ENCODE data around the gene MYO9B.

The MYO9B gene

GRCh38 chr19:17058236-17058635 is 17.3 kb upstream of the MYO9B start:
- in situ Hi-C loops (cut with MboI; ENCODE audit: low sequenced_read_pairs): no loop called here

DNA sequence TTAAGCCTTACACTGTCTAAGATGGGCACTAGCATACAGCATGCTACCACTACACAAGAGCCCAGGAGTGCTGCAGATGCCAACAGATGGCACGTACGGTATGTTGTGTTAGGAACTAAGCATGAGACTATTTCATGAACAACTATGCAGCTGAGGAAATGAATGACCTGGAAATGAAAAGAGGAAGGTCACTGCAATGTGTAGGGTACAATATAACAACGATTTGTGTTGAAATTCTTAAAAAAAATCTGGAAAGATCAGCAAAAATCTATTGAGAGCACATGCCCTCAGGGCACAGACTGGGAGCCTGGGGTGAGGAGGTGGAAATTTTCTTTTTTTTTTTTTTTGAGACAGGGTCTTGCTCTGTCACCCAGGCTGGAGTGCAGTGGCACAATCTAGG is 14.8 kb upstream of the MYO9B start:
- in situ Hi-C loops (cut with MboI; ENCODE audit: low sequenced_read_pairs): no loop called here

DNA sequence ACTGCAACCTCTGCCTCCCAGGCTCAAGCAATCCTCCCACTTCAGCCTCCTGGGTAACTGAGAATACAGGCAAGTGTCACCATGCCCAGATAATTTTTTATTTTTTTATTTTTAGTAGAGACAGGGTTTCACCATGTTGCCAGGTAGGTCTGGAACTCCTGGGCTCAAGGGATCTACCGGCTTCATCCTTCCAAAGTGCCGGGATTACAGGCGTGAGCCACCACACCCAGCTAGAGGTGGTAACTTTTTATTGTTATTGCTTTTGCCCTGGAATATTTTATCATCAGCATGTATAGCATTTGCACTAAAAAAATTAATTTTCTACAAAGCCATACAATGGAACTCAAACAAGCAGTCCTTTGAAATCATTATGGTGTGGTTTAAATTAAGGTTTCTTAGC is 14.4 kb upstream of the MYO9B start:
- in situ Hi-C loops (cut with MboI; ENCODE audit: low sequenced_read_pairs): no loop called here

GRCh38 chr19:17061691-17062090 is 13.9 kb upstream of the MYO9B start:
- in situ Hi-C loops (cut with MboI; ENCODE audit: low sequenced_read_pairs): no loop called here

DNA sequence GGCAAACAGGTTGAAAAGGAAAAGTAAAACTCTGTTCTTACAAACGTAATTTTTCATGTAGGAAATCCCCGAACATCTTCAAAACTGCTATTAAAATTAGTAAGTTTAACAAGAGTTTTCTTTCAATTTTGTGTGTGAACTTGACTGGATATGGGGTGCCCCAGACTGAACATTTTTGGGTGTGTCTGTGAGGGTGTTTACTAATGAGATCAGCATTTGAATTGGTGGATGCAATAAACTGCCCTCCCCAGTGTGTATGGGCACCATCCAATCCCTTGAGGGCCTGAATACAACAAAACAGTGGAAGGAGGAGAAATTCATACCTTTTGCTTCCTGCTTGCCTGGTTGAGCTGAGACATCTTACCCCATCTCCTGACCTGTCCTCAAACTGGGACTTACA is 12.1 kb upstream of the MYO9B start:
- in situ Hi-C loops (cut with MboI; ENCODE audit: low sequenced_read_pairs): no loop called here

DNA sequence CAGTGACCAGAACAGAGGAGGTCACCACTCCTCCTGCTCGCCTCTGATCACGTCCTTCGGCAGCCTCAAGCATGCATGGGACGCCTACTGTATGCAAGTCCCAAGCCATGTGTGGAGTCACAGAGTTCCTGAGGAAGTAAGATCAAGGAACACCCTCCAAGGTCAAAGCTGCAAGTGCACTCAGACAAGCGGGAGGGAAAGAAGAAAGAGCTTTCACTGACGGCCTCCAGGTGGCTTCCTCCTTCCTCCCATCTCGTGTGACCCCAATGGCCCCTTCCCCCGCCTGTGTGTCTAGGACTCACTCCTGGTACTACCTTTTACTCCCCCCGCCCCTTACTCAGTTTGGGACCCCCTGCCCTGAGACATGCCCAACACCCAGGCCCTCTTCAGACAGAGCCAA is 6.4 kb upstream of the MYO9B start:
- in situ Hi-C loops (cut with MboI; ENCODE audit: low sequenced_read_pairs): no loop called here

DNA sequence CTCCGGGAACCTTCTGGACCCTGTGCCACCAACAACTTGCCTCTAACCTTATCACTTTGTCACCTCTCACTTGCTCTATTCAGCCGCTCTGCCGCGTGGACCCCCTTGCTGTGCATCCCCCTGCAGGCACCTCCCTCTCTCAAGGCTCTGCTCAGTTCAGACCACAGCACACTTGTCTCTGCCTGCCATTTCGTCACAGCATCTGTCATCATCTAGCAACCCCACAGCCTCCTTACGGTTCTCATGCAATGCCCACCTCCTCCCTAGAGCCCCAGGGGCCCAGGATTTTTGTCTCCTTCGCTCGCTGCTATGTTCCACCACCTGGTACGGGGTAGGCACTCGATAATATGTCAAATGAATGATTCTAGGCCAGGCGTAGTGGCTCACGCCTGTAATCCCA is 5.2 kb upstream of the MYO9B start:
- in situ Hi-C loops (cut with MboI; ENCODE audit: low sequenced_read_pairs): no loop called here

DNA sequence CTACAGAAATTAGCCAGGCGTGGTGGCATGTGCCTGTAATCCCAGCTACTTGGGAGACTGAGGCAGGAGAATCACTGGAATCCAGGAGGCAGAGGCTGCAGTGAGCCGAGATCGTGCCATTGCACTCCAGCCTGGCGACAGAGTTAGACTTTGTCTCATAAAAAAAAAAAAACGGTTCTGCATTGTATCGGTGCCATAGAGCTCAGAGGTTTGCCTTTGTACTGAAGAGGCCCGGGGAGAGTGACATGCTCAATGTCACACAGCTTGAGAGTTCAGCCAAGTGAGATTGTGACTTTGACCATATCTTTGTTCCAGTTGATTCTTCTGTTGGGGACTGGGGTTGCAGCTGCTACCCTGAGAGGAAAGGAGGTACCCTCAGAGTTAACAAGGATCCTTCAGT is 4.7 kb upstream of the MYO9B start:
- in situ Hi-C loops (cut with MboI; ENCODE audit: low sequenced_read_pairs): no loop called here

DNA sequence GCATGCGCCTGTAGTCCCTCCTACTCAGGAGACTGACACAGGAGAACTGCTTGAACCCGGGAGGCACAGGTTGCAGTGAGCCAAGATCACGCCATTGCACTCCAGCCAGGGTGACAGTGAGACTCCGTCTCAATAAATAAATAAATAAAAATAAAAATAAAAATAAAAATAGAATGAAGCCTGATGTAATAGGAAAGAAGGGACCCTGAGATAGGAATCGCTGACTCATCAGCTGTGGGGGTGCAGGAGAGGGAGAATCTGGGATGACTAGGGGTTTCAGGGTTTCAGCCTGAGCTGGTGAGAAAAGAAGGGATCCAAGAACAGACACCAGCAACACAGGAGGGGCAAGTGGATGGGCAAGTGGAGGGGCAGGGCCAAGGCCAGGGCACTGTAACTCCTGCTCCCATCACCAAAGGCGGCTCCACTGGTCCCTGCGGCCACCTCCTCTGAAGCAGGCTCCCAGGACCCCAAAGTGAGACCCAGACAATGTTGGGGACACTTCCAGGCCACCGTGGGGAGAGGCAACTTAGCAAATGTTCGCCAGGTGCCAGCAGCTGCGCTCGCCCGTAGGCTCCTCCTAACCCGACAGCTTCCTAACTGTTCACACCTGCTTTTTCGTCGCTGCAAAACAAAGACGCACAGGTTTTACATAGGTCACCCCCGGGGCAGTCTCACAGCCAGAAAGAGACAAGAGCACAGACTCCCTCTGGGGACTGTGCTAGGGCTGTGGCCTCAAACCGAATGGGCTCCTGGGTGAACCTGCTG is 1.5 kb upstream of the MYO9B start:
- in situ Hi-C loops (cut with MboI; ENCODE audit: low sequenced_read_pairs): no loop called here

GRCh38 chr19:17074634-17075034 is 943 bp upstream of the MYO9B start:
- in situ Hi-C loops (cut with MboI; ENCODE audit: low sequenced_read_pairs): no loop called here

- in situ Hi-C loops (cut with MboI; ENCODE audit: low sequenced_read_pairs): no loop called here
Observed at GRCh38 chr19:17075864-17076542, 426 bp downstream of the MYO9B start.

DNA sequence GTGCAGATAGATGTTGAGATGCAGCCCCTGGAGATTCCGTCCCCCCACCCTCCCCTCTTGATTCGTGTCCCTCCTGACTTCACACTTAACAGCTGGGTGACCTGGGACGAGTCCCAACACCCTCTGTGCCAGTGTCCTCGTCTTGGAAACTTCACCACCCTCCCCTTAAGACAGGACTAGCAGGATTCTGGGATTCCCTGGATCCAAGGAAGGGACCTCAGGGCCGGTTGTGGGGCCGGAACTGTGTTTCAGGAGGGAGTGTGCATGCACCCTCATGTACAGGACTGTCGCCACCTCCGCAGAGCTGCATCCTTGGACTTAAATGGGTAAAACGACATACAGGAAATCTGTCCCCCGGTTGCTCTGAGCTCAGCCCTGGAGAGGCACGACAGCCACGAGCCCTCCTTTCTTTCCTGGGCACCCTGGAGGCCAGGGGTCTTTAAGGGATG is 990 bp downstream of the MYO9B start:
- in situ Hi-C loops (cut with MboI; ENCODE audit: low sequenced_read_pairs): no loop called here

DNA sequence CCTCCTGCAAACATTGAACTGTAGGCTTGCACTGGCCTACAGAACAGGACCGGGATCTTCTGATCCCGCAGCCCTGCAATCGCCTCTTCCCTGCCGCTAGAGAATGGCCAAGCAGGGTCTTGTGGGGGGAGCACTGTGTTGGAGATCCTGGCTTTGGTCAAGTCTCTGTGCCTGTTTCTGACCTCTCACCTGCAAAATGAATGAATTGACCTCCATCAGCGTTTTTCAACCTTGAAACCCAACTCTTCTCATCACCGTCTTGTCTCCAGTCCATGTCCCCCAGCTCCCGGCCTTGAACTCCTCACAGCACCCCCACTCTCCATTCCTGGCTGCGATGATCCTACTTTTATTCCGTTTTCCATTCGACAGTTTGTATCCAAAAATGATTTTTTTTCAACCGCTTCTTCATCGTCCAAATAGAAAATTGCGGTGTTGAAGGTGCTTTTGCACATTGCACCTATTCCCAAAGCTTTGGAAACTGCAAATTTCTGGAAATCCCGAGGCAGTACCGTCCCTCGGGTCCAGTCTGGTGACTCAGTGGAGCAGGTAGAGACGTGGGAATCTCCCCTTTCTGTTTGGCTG is 2.0 kb downstream of the MYO9B start:
- in situ Hi-C loops (cut with MboI; ENCODE audit: low sequenced_read_pairs): no loop called here

- in situ Hi-C loops (cut with MboI; ENCODE audit: low sequenced_read_pairs): no loop called here
Observed at GRCh38 chr19:17078036-17078919, 2.7 kb downstream of the MYO9B start.

GRCh38 chr19:17078920-17079709 is 3.5 kb downstream of the MYO9B start:
- in situ Hi-C loops (cut with MboI; ENCODE audit: low sequenced_read_pairs): no loop called here

DNA sequence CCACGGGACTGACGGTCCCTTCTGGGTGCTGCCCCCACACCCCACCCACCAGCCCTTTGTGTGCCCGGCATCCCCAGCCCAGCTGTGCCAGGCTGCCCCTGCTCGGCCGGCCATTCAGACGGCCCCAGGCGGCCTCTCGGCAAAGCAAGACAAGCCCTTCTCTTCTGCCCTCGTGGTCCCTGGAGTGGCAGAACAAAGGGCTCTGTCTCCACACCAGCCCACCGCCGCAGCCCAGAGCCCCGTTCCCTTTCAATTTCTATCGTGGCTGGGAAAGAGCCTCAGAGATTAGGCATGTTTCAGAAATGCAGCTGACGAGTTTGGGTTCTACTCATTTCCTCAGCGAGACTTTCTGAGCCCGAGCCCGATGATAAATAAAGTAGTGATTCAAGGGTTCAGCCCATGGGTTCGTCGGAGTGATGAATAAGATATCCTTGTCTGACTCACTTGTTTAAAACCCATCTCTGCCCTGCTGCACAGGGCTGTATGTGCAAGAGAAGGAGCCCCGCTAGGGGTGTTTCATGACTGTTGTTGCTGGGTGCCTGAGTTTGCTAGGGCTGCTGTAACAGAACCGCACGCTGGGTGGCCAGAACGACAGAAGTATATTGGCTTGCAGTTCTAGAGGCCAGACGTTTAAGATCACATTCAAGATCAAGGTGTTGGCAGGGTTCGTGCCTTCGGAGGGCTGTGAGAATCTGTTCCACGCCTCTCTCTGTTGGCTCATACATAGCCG is 4.3 kb downstream of the MYO9B start:
- in situ Hi-C loops (cut with MboI; ENCODE audit: low sequenced_read_pairs): no loop called here

DNA sequence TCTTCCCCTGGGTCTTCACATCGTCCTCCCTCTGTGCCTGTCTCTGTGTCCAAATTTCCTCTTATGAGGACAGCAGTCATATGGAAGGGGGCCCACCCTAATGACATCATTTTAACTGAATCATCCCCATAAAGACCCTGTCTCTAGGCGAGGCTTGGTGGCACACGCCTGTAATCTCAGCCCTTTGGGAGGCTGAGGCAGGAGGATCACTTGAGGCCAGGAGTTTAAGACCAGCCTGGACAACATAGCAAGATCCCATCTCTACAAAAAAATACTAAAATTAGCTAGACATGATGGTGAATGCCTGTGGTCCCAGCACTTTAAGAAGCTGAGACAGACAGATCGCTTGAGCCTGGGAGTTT is 4.8 kb downstream of the MYO9B start:
- in situ Hi-C loops (cut with MboI; ENCODE audit: low sequenced_read_pairs): no loop called here

GRCh38 chr19:17081672-17082630 is 6.4 kb downstream of the MYO9B start:
- in situ Hi-C loops (cut with MboI; ENCODE audit: low sequenced_read_pairs): no loop called here

- in situ Hi-C loops (cut with MboI; ENCODE audit: low sequenced_read_pairs): no loop called here
Observed at GRCh38 chr19:17086120-17086519, 10.5 kb downstream of the MYO9B start.
